Activated CD4-positive, alpha-beta memory T cell treated with anti-CD3 and anti-CD28 coated beads for 36 hours (primary cell): ENCODE data around the gene CDC42BPA. TPM values are rescaled to one million over a fixed set of nuclear protein-coding genes. Genes with fewer than 3 reads are reported as not detected.
"Not testable (repeated sequence)": the region's sequence is repeated elsewhere in the genome, so short reads cannot be mapped to it uniquely, and the experiment has no call there.

Experiments used
- CTCF ChIA-PET: fragments of 350-600 bp; sonication (Branson Sonifier 250); formaldehyde crosslinking; loops from one replicate; lab custom pipeline; 2021; ENCODE audit warnings: antibody characterized with exemption, inconsistent platforms; lab: Charles Lee
- POLR2A ChIA-PET: fragments of 350-600 bp; sonication (Branson Sonifier 250); formaldehyde crosslinking; loops from one replicate; lab custom pipeline; 2021; ENCODE audit warnings: antibody characterized with exemption; lab: Charles Lee
- DNase-seq: peaks from one replicate; pipeline ENCODE4 v3.0.0-alpha.2; 2020
- H3K27ac Mint-ChIP-seq: one replicate; pipeline ENCODE4 v1.8.0; 2021; ENCODE audit warnings: mixed read lengths
- H3K27me3 Mint-ChIP-seq: one replicate; pipeline ENCODE4 v1.8.0; 2021; ENCODE audit warnings: mixed read lengths
- H3K36me3 Mint-ChIP-seq: one replicate; pipeline ENCODE4 v1.8.0; 2021; ENCODE audit warnings: mixed read lengths
- H3K4me1 Mint-ChIP-seq: one replicate; pipeline ENCODE4 v1.8.0; 2021; ENCODE audit warnings: low read depth, mixed read lengths
- H3K4me3 Mint-ChIP-seq: one replicate; pipeline ENCODE4 v1.8.0; 2021; ENCODE audit warnings: mild to moderate bottlenecking, mixed read lengths
- H3K9me3 Mint-ChIP-seq: one replicate; pipeline ENCODE4 v1.8.0; 2021; ENCODE audit warnings: mixed read lengths
- intact Hi-C: fragments of 100-400 bp; cut with micrococcal nuclease; formaldehyde crosslinking; loops from one replicate; pipeline ENCODE4 v1.15.1; 2023
- total RNA-seq, 2 experiments: library from RNA; stranded (reverse); gene quantifications; one replicate each; pipeline ENCODE4 v1.2.3, GENCODE V29; 2021

CDC42BPA gene
- total RNA-seq, 2 experiments from 2014 or later, result 2.1 to 3.1 TPM

- H3K27ac Mint-ChIP-seq, result no peak overlapping the region
- no peaks in the 10 kb centered on the region for H3K4me1 Mint-ChIP-seq
- H3K27me3 Mint-ChIP-seq, result peaks cover 4% of the 10 kb centered on the region
- no peak overlapping the region for H3K4me3 Mint-ChIP-seq
- DNase-seq, result no peak
- ChIA-PET CTCF (no interaction called here), POLR2A (no interaction called here)
- no peaks in the 10 kb centered on the region for H3K36me3 Mint-ChIP-seq
- intact Hi-C loops, result no loop called here
- no peaks in the 10 kb centered on the region for H3K9me3 Mint-ChIP-seq
Observed at GRCh38 chr1:227161470-227161869, 156.8 kb downstream of the CDC42BPA start.

GRCh38 chr1:227156520-227156919 is 161.8 kb downstream of the CDC42BPA start:
- Mint-ChIP-seq H3K27ac (no peak overlapping the region), H3K4me3 (no peak overlapping the region), H3K27me3 (no peaks in the 10 kb centered on the region), H3K9me3 (no peaks in the 10 kb centered on the region), H3K36me3 (no peaks in the 10 kb centered on the region), H3K4me1 (no peaks in the 10 kb centered on the region)
- POLR2A ChIA-PET, result no interaction called here
- CTCF ChIA-PET, result interaction anchor here (0.6 kb wide), 1 partner anchor 82 kb away, joined by 3 read pairs; no protein-coding TSS in a partner anchor
- intact Hi-C loops, result no loop called here
- no peak for DNase-seq

GRCh38 chr1:227155688-227156087 is 162.6 kb downstream of the CDC42BPA start:
- H3K36me3 Mint-ChIP-seq, result no peaks in the 10 kb centered on the region
- no peaks in the 10 kb centered on the region for H3K27me3 Mint-ChIP-seq
- CTCF ChIA-PET, result no interaction called here
- no peak overlapping the region for H3K4me3 Mint-ChIP-seq
- H3K27ac Mint-ChIP-seq, result no peak overlapping the region
- intact Hi-C loops, result no loop called here
- POLR2A ChIA-PET, result no interaction called here
- H3K4me1 Mint-ChIP-seq, result no peaks in the 10 kb centered on the region
- no peak for DNase-seq
- H3K9me3 Mint-ChIP-seq, result no peaks in the 10 kb centered on the region

GRCh38 chr1:227155004-227155403 is 163.3 kb downstream of the CDC42BPA start:
- Mint-ChIP-seq H3K4me3 (no peak overlapping the region), H3K27me3 (no peaks in the 10 kb centered on the region), H3K36me3 (no peaks in the 10 kb centered on the region), H3K9me3 (no peaks in the 10 kb centered on the region), H3K4me1 (no peaks in the 10 kb centered on the region), H3K27ac (no peak overlapping the region)
- POLR2A ChIA-PET, result no interaction called here
- CTCF ChIA-PET, result no interaction called here
- intact Hi-C loops, result no loop called here
- no peak for DNase-seq

GRCh38 chr1:227152525-227152924 is 165.8 kb downstream of the CDC42BPA start:
- no peaks in the 10 kb centered on the region for H3K27me3 Mint-ChIP-seq
- intact Hi-C loops, result no loop called here
- no peaks in the 10 kb centered on the region for H3K36me3 Mint-ChIP-seq

GRCh38 chr1:227140376-227140775 is 177.9 kb downstream of the CDC42BPA start:
- DNase-seq, result no peak
- H3K4me3 Mint-ChIP-seq, result no peak overlapping the region
- intact Hi-C loops, result no loop called here
- H3K27ac Mint-ChIP-seq, result no peak overlapping the region
- peaks cover 2% of the 10 kb centered on the region for H3K27me3 Mint-ChIP-seq
- H3K36me3 Mint-ChIP-seq, result no peaks in the 10 kb centered on the region
- H3K4me1 Mint-ChIP-seq, result no peaks in the 10 kb centered on the region
- CTCF ChIA-PET, result interaction anchor here (1.5 kb wide), 1 partner anchor 9 kb away, joined by 3 read pairs; no protein-coding TSS in a partner anchor
- no peaks in the 10 kb centered on the region for H3K9me3 Mint-ChIP-seq
- POLR2A ChIA-PET, result no interaction called here

More at GRCh38 chr1:227152525-227152924, 165.8 kb downstream of the CDC42BPA start:
- no peak overlapping the region for H3K27ac Mint-ChIP-seq
- no peak for DNase-seq
- no peaks in the 10 kb centered on the region for H3K9me3 Mint-ChIP-seq
- POLR2A ChIA-PET, result no interaction called here
- no peaks in the 10 kb centered on the region for H3K4me1 Mint-ChIP-seq
- CTCF ChIA-PET, result no interaction called here
- H3K4me3 Mint-ChIP-seq, result no peak overlapping the region

- POLR2A ChIA-PET, result no interaction called here
- intact Hi-C loops, result no loop called here
Observed at GRCh38 chr1:227136210-227136820, 182.0 kb downstream of the CDC42BPA start.

GRCh38 chr1:227134686-227135314 is 183.5 kb downstream of the CDC42BPA start:
- intact Hi-C loops, result no loop called here
- H3K36me3 Mint-ChIP-seq, result no peaks in the 10 kb centered on the region
- CTCF ChIA-PET, result no interaction called here

More at GRCh38 chr1:227136210-227136820, 182.0 kb downstream of the CDC42BPA start:
- Mint-ChIP-seq H3K27me3 (peaks cover 11% of the 10 kb centered on the region), H3K36me3 (no peaks in the 10 kb centered on the region), H3K4me1 (no peaks in the 10 kb centered on the region), H3K4me3 (no peak overlapping the region), H3K9me3 (no peaks in the 10 kb centered on the region), H3K27ac (no peak overlapping the region)
- CTCF ChIA-PET, result no interaction called here
- no peak for DNase-seq

GRCh38 chr1:227132695-227133094 is 185.6 kb downstream of the CDC42BPA start:
- DNase-seq, CTCF ChIA-PET, POLR2A ChIA-PET, H3K4me1 Mint-ChIP-seq, H3K4me3 Mint-ChIP-seq, H3K36me3 Mint-ChIP-seq, H3K27ac Mint-ChIP-seq, intact Hi-C loops, H3K9me3 Mint-ChIP-seq: not testable (repeated sequence)
- H3K27me3 Mint-ChIP-seq, result peaks cover 12% of the 10 kb centered on the region

More at GRCh38 chr1:227134686-227135314, 183.5 kb downstream of the CDC42BPA start:
- Mint-ChIP-seq H3K9me3 (no peaks in the 10 kb centered on the region), H3K27ac (no peak overlapping the region), H3K4me1 (no peaks in the 10 kb centered on the region), H3K27me3 (peaks cover 12% of the 10 kb centered on the region), H3K4me3 (no peak overlapping the region)
- DNase-seq, result no peak
- POLR2A ChIA-PET, result no interaction called here

- Mint-ChIP-seq H3K4me3 (no peak overlapping the region), H3K27me3 (peaks cover 12% of the 10 kb centered on the region), H3K9me3 (no peaks in the 10 kb centered on the region), H3K27ac (no peak overlapping the region), H3K4me1 (no peaks in the 10 kb centered on the region), H3K36me3 (no peaks in the 10 kb centered on the region)
- POLR2A ChIA-PET, result no interaction called here
- CTCF ChIA-PET, result interaction anchor here (1.0 kb wide), 1 partner anchor 9 kb away, joined by 3 read pairs; no protein-coding TSS in a partner anchor
- intact Hi-C loops, result no loop called here
- DNase-seq, result no peak
Observed at GRCh38 chr1:227131193-227131592, 187.1 kb downstream of the CDC42BPA start.

- peaks cover 1% of the 10 kb centered on the region for H3K27me3 Mint-ChIP-seq
- no peaks in the 10 kb centered on the region for H3K9me3 Mint-ChIP-seq
- H3K4me1 Mint-ChIP-seq, result no peaks in the 10 kb centered on the region
Observed at GRCh38 chr1:227127891-227128290, 190.4 kb downstream of the CDC42BPA start.

GRCh38 chr1:227125929-227126545 is 192.3 kb downstream of the CDC42BPA start:
- no peak overlapping the region for H3K4me3 Mint-ChIP-seq
- ChIA-PET POLR2A (interaction anchor here (0.6 kb wide), 1 partner anchor 12 kb away, joined by 4 read pairs; no protein-coding TSS in a partner anchor), CTCF (interaction anchor here (1.5 kb wide), 1 partner anchor 17 kb away, joined by 3 read pairs; no protein-coding TSS in a partner anchor)
- DNase-seq, result no peak
- intact Hi-C loops, result no loop called here
- no peak overlapping the region for H3K27ac Mint-ChIP-seq
- no peaks in the 10 kb centered on the region for H3K36me3 Mint-ChIP-seq
- H3K4me1 Mint-ChIP-seq, result no peaks in the 10 kb centered on the region
- H3K9me3 Mint-ChIP-seq, result no peaks in the 10 kb centered on the region
- no peaks in the 10 kb centered on the region for H3K27me3 Mint-ChIP-seq

More at GRCh38 chr1:227127891-227128290, 190.4 kb downstream of the CDC42BPA start:
- ChIA-PET POLR2A (no interaction called here), CTCF (no interaction called here)
- Mint-ChIP-seq H3K4me3 (no peak overlapping the region), H3K36me3 (no peaks in the 10 kb centered on the region), H3K27ac (no peak overlapping the region)
- DNase-seq, result no peak
- intact Hi-C loops, result no loop called here
